GM20000 (cell line): ENCODE measurements around the gene ECE1.
"Not testable (repeated sequence)": the region's sequence is repeated elsewhere in the genome, so short reads cannot be mapped to it uniquely, and the experiment has no call there.

Experiments used
- DNase-seq: peaks from one replicate; pipeline ENCODE4 v3.0.0; 2012; ENCODE audit warnings: low spot score
- CTCF ChIP-seq: IDR thresholded peaks from 2 replicates; pipeline ENCODE4 v1.5.1; 2012; ENCODE audit warnings: mild to moderate bottlenecking, control low read depth; ENCODE audit errors: extremely low read depth, missing control alignments

The ECE1 gene

DNA sequence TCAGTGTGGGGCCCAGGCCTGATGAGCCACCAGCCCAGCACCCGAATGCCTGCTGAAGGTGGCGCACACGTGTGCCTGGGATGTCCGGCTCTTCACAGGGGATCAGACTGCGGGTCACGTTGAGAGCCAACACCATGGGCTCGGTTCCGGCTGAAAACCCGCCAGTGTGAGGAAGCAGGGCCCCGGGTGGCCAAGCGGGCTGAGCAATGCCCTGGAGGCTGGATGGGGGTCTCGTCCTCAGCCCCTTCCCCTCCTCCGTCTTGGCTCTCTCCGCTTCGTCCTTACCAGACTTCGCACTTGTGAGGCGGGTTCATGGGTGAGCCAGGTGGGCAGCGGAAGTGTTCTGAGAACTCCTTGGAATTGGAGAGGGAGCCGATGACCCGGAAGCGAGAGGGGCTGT is 70.6 kb downstream of the ECE1 start:
- DNase-seq: no peak
- no peak for TF ChIP-seq CTCF

GRCh38 chr1:21217812-21218596 is 72.3 kb downstream of the ECE1 start:
- DNase-seq: peak; percentile 44
- peak; percentile 12 for TF ChIP-seq CTCF

DNA sequence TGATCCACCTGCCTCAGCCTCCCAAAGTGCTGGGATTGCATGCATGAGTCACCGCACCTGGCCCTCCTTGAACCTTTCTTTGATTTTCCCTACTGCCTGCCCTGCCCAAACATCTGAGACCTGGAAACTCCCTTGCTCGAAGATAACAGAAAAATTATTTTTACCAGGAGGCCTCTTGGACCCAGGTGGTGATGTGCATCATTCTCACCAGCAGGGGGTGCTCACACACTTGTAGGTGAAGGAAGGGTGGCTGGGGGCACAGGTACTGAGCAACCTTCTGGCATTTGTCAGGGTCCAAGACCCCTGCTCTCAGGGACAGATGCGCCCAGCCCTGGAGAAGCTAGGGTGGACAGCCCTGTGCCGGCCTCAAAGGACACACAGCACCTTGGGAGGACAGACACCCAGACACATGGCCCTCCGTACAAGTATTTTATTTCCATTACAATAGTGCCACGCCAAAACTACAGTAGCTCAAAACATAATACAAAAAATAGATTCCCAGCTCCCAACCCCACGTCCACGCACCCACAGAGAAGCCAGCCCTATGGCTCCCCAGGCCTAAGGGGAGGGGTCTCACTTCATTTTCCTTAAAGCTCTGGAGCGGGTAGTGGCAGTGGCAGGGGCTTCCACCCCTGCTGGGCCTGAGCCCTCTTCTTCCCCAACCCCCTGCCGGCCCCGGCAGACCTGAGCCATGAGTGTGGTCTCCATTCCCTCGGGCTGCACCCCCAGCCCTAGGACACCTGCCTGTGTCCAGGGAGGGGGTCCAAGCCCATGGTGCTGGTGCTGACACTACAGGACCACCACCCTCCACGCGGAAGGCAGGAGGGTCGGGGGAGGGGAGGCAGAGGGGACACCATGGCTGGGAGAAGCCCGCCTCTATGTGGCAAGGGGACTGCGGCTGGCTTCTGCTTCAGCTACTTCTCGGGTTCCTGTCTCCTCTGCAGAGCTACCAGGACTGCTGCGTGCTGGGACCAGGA is 73.1 kb downstream of the ECE1 start:
- DNase-seq: peak; percentile 73

DNA sequence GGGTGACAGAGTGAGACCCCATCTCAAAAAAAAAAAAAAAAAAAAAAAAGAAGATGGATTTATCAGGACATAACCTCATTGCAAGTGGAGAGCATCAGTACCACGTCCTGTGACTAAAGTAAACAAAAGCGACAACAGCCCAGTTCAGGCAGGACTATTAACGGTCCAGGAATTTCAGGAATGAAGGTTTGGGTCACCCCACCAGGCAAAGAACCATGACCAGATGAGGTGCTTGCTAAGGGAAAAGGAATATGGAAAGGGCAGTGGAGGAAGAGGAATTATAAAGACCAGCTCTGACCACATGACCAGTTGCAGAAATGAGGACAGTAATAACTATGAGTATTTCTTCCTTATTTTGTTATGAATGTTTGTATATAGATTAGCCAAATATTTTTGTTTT is 78.1 kb downstream of the ECE1 start:
- no peak for DNase-seq
- TF ChIP-seq CTCF: no peak

More for the DNA sequence above, 73.1 kb downstream of the ECE1 start:
- peak; percentile 53 for TF ChIP-seq CTCF

GRCh38 chr1:21208137-21208700 is 82.0 kb downstream of the ECE1 start:
- DNase-seq: not testable (repeated sequence)

DNA sequence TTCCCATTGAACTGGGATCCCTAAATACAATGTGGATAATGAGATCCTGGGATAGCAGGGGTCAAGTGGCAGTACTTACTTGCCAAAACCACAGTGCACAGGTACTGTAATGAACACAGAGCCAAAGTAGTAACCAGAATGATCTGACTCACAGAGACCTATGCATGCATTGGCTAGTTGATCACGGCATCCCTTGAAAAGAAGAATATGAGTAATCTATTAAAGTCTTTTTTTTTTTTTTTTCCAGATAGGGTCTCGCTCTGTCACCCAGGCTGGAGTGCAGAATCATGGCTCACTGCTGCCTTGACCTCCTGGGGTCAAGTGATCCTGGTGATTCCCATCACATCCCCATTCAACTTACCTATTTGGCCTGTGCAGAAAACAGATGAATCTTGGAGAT is 84.1 kb downstream of the ECE1 start:
- no peak for TF ChIP-seq CTCF
- no peak for DNase-seq

DNA sequence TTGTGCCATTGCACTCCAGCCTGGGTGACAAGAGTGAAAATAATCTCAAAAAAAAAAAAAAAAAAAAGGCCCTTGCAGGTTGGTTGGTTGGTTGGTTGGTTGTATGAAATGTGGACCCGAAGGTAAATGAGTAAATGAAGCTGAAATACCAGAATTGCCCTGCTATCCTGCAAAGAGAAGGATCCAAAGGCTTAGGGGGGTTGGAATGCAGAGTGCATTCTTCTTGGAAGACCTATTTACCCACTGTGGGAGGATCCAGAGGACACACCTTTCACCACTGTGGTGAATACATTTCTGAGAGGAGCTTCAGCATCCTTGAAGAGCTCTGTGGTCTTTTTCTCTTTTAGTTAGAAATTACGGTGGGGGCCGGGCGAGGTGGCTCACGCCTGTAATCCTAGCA is 84.8 kb downstream of the ECE1 start:
- DNase-seq: no peak
- no peak for TF ChIP-seq CTCF
